Activated CD8-positive, alpha-beta T cell treated with anti-CD3 and anti-CD28 coated beads for 36 hours (primary cell): Measurements from ENCODE around the gene NEDD4. TPM values are rescaled to one million over a fixed set of nuclear protein-coding genes. Genes with fewer than 3 reads are reported as not detected.

Source experiments
- ATAC-seq: fragments of 200-7000 bp; cut with Tn5 transposase; one replicate; pipeline ENCODE4 v1.10.0; 2021; ENCODE audit warnings: mild to moderate bottlenecking, moderate library complexity
- CTCF ChIA-PET: fragments of 350-600 bp; sonication (Branson Sonifier 250); formaldehyde crosslinking; loops from one replicate; lab custom pipeline; 2021; ENCODE audit warnings: antibody characterized with exemption; lab: Charles Lee
- POLR2A ChIA-PET: fragments of 350-600 bp; sonication (Branson Sonifier 250); formaldehyde crosslinking; loops from one replicate; lab custom pipeline; 2021; ENCODE audit warnings: antibody characterized with exemption; lab: Charles Lee
- DNase-seq: peaks from one replicate; pipeline ENCODE4 v3.0.0-alpha.2; 2020
- H3K27ac Mint-ChIP-seq: one replicate; pipeline ENCODE4 v1.8.0; 2021; ENCODE audit warnings: mild to moderate bottlenecking, mixed read lengths
- H3K27me3 Mint-ChIP-seq: one replicate; pipeline ENCODE4 v1.8.0; 2021; ENCODE audit warnings: mixed read lengths
- H3K36me3 Mint-ChIP-seq: one replicate; pipeline ENCODE4 v1.8.0; 2021; ENCODE audit warnings: low read depth, mixed read lengths
- H3K4me1 Mint-ChIP-seq: one replicate; pipeline ENCODE4 v1.8.0; 2021; ENCODE audit warnings: low read depth, mixed read lengths
- H3K4me3 Mint-ChIP-seq: one replicate; pipeline ENCODE4 v1.8.0; 2021; ENCODE audit warnings: mild to moderate bottlenecking, moderate library complexity, mixed read lengths
- H3K9me3 Mint-ChIP-seq: one replicate; pipeline ENCODE4 v1.8.0; 2021; ENCODE audit warnings: mixed read lengths
- intact Hi-C: fragments of 100-400 bp; cut with micrococcal nuclease; formaldehyde crosslinking; loops from one replicate; pipeline ENCODE4 v1.10.0; 2022
- total RNA-seq, 2 experiments: library from RNA; stranded (reverse); gene quantifications; one replicate each; pipeline ENCODE4 v1.2.3, GENCODE V29; 2021
- TF ChIP-seq, protein P1 (sequence below): fragments of 200-600 bp; IDR thresholded peaks from one replicate; pipeline ENCODE4 v1.8.0; 2022; ENCODE audit warnings: antibody characterized with exemption, mild to moderate bottlenecking

Gene NEDD4
- 10 to 100 TPM; 10.4 to 11.8 TPM for total RNA-seq

DNA sequence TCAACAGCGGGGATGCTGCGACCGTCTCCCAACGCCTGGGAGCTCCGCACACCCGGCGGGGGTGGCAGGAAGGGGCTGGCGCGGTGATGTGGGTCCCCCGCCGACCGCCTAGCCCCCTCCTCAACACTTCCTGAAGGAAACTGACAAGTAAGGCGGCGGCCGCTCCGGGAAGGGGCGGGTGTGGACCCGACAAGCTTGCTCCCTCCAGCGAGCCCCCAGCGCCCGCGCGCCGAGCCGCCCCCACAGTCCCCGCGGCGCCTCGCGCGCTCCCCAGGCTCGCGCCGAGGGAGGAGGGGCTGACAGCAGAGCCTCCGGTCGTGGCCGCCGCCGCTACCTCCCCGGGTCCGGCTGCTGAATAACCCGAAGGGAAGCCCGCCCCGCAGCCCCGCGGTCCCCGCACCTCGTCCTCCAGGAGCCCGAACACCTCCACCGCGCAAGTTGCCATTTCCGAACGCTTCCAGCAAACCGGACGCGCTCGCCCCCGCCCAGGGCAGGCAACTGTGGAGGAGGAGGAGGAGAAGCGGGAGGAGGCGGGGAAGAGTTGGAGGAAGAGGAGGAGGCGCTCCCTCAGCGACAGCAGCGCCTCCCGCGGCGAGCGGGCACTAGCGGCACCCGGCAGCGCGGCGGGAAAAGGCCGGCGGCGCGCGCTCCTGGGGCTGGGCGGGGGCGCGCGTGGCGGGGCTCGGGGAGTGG, at the start of gene NEDD4:
TSS of gene NEDD4 (minus strand) at position 502 of the 693 bp plus-strand sequence. CDS start at position 445, 57 bp downstream.
- Mint-ChIP-seq H3K4me3 (peak within 1 kb of the TSS; percentile 85), H3K36me3 (peaks cover 5% of the 10 kb centered on the region), H3K4me1 (peaks cover 22% of the 10 kb centered on the region), H3K27ac (peak within 1 kb of the TSS; percentile 81), H3K9me3 (no peaks in the 10 kb centered on the region), H3K27me3 (peaks cover 17% of the 10 kb centered on the region)
- ChIA-PET POLR2A (interaction anchor here (1.3 kb wide), 1 partner anchor 47 kb away, joined by 3 read pairs; no protein-coding TSS in a partner anchor), CTCF (interaction anchor here (0.6 to 2.6 kb wide), 8 partner anchors 9 to 252 kb away, joined by 3 to 14 read pairs (median 3); no protein-coding TSS in a partner anchor)
- DNase-seq (peak; percentile 75), ATAC-seq (peak; percentile 88)
- TF ChIP-seq, protein P1, sequence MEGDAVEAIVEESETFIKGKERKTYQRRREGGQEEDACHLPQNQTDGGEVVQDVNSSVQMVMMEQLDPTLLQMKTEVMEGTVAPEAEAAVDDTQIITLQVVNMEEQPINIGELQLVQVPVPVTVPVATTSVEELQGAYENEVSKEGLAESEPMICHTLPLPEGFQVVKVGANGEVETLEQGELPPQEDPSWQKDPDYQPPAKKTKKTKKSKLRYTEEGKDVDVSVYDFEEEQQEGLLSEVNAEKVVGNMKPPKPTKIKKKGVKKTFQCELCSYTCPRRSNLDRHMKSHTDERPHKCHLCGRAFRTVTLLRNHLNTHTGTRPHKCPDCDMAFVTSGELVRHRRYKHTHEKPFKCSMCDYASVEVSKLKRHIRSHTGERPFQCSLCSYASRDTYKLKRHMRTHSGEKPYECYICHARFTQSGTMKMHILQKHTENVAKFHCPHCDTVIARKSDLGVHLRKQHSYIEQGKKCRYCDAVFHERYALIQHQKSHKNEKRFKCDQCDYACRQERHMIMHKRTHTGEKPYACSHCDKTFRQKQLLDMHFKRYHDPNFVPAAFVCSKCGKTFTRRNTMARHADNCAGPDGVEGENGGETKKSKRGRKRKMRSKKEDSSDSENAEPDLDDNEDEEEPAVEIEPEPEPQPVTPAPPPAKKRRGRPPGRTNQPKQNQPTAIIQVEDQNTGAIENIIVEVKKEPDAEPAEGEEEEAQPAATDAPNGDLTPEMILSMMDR, result peak; percentile 40
- intact Hi-C loops, result loop anchor here (5.0 kb wide), 1 partner anchor 49 kb away; no protein-coding TSS in a partner anchor

GRCh38 chr15:56042498-56042897, 49.1 kb upstream of the NEDD4 start:
- Mint-ChIP-seq H3K27ac (peak overlapping the region; percentile 98), H3K9me3 (peaks cover 25% of the 10 kb centered on the region), H3K4me3 (no peak overlapping the region), H3K4me1 (peaks cover 56% of the 10 kb centered on the region), H3K27me3 (no peaks in the 10 kb centered on the region), H3K36me3 (peaks cover 31% of the 10 kb centered on the region)
- ChIA-PET POLR2A (no interaction called here), CTCF (interaction anchor here (1.1 to 1.4 kb wide), 2 partner anchors 10 to 48 kb away, joined by 3 to 4 read pairs; no protein-coding TSS in a partner anchor)
- intact Hi-C loops, result loop anchor here (5.0 kb wide), 1 partner anchor 50 kb away; the partner anchor contains the start of gene NEDD4
- ATAC-seq (no peak), DNase-seq (no peak)
- TF ChIP-seq, protein P1, result no peak

GRCh38 chr15:56042031-56042430, 48.6 kb upstream of the NEDD4 start:
- POLR2A ChIA-PET, result no interaction called here
- CTCF ChIA-PET, result interaction anchor here (1.1 to 1.4 kb wide), 2 partner anchors 11 to 48 kb away, joined by 3 to 4 read pairs; no protein-coding TSS in a partner anchor
- intact Hi-C loops, result loop anchor here (5.0 kb wide), 1 partner anchor 50 kb away; the partner anchor contains the start of gene NEDD4
- DNase-seq, result no peak
- Mint-ChIP-seq H3K27ac (peak overlapping the region; percentile 98), H3K9me3 (peaks cover 25% of the 10 kb centered on the region), H3K4me1 (peaks cover 59% of the 10 kb centered on the region), H3K27me3 (no peaks in the 10 kb centered on the region), H3K4me3 (no peak overlapping the region), H3K36me3 (peaks cover 31% of the 10 kb centered on the region)
- no peak for ATAC-seq
- TF ChIP-seq, protein P1, result no peak

- Mint-ChIP-seq H3K36me3 (peaks cover 34% of the 10 kb centered on the region), H3K4me3 (no peak overlapping the region), H3K27ac (peak overlapping the region; percentile 60), H3K4me1 (peaks cover 59% of the 10 kb centered on the region), H3K9me3 (peaks cover 23% of the 10 kb centered on the region), H3K27me3 (no peaks in the 10 kb centered on the region)
- POLR2A ChIA-PET, result interaction anchor here (0.7 to 1.0 kb wide), 2 partner anchors 46 to 47 kb away, joined by 3 read pairs; partner anchors contain the start of gene NEDD4
- intact Hi-C loops, result loop anchor here (5.0 kb wide), 1 partner anchor 48 kb away; the partner anchor contains the start of gene NEDD4
- DNase-seq, result peak; percentile 55
- ATAC-seq, result no peak
- TF ChIP-seq, protein P1, result no peak
- CTCF ChIA-PET, result interaction anchor here (1.2 kb wide), 1 partner anchor 205 kb away, joined by 3 read pairs; no protein-coding TSS in a partner anchor
These were observed 46.9 kb upstream of the NEDD4 start for GRCh38 chr15:56040081-56041035.
